B cell (primary cell): ENCODE measurements around the gene PFN1.
"Not testable (repeated sequence)": the region's sequence is repeated elsewhere in the genome, so short reads cannot be mapped to it uniquely, and the experiment has no call there.

Experiments
- EZH2 ChIP-seq: IDR thresholded peaks from 2 replicates; pipeline ENCODE4 v1.6.1; 2012; ENCODE audit warnings: borderline replicate concordance, low read depth, mild to moderate bottlenecking, moderate library complexity, low read length; ENCODE audit not compliant: insufficient read depth, poor library complexity, severe bottlenecking
- TF ChIP-seq, protein P1 (sequence below): fragments of 200-600 bp; IDR thresholded peaks from one replicate; pipeline ENCODE4 v1.8.0; 2022; ENCODE audit warnings: antibody characterized with exemption, mild to moderate bottlenecking

- TF ChIP-seq, protein P1, sequence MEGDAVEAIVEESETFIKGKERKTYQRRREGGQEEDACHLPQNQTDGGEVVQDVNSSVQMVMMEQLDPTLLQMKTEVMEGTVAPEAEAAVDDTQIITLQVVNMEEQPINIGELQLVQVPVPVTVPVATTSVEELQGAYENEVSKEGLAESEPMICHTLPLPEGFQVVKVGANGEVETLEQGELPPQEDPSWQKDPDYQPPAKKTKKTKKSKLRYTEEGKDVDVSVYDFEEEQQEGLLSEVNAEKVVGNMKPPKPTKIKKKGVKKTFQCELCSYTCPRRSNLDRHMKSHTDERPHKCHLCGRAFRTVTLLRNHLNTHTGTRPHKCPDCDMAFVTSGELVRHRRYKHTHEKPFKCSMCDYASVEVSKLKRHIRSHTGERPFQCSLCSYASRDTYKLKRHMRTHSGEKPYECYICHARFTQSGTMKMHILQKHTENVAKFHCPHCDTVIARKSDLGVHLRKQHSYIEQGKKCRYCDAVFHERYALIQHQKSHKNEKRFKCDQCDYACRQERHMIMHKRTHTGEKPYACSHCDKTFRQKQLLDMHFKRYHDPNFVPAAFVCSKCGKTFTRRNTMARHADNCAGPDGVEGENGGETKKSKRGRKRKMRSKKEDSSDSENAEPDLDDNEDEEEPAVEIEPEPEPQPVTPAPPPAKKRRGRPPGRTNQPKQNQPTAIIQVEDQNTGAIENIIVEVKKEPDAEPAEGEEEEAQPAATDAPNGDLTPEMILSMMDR, result not testable (repeated sequence)
- not testable (repeated sequence) for TF ChIP-seq EZH2
Observed at GRCh38 chr17:4914551-4914950, 33.8 kb downstream of the PFN1 start.
